GM10266 (cell line): ENCODE results near the gene ZCWPW2.

Source experiments
- DNase-seq: peaks from one replicate; pipeline ENCODE4 v3.0.0; 2012; ENCODE audit errors: extremely low spot score
- TF ChIP-seq, protein P1 (sequence below): IDR thresholded peaks from 2 replicates; pipeline ENCODE4 v1.5.1; 2012; ENCODE audit warnings: mild to moderate bottlenecking, low read depth; ENCODE audit not compliant: control insufficient read depth, insufficient read depth; ENCODE audit errors: missing control alignments

Gene ZCWPW2

GRCh38 chr3:28564211-28564610 lies 215.7 kb downstream of the ZCWPW2 start:
- TF ChIP-seq, protein P1, sequence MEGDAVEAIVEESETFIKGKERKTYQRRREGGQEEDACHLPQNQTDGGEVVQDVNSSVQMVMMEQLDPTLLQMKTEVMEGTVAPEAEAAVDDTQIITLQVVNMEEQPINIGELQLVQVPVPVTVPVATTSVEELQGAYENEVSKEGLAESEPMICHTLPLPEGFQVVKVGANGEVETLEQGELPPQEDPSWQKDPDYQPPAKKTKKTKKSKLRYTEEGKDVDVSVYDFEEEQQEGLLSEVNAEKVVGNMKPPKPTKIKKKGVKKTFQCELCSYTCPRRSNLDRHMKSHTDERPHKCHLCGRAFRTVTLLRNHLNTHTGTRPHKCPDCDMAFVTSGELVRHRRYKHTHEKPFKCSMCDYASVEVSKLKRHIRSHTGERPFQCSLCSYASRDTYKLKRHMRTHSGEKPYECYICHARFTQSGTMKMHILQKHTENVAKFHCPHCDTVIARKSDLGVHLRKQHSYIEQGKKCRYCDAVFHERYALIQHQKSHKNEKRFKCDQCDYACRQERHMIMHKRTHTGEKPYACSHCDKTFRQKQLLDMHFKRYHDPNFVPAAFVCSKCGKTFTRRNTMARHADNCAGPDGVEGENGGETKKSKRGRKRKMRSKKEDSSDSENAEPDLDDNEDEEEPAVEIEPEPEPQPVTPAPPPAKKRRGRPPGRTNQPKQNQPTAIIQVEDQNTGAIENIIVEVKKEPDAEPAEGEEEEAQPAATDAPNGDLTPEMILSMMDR, result no peak
- DNase-seq, result no peak

DNA sequence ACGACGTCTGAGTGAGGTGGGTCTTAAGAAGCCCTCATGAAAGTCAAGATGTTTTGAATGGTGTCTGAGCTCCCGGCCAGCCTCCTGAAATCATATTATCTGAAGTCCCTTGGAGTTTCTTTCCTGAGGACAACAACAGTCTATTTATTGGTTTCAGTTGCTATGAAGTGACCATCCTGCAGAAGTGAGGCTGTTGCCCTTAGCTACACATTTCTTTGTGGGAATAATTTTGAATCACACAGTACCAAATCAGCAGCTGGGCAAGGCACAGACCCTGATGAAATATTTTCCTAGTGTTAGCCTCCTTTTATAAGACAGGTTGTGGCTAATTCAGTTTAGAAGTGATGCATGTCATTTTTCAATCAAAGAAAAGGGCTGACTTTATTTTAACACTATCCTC lies 220.8 kb downstream of the ZCWPW2 start:
- TF ChIP-seq, protein P1, result no peak

GRCh38 chr3:28574036-28574435 lies 225.5 kb downstream of the ZCWPW2 start:
- TF ChIP-seq, protein P1, result no peak
- no peak for DNase-seq

More for the DNA sequence above, 220.8 kb downstream of the ZCWPW2 start:
- no peak for DNase-seq

GRCh38 chr3:28575100-28575745 lies 226.7 kb downstream of the ZCWPW2 start:
- TF ChIP-seq, protein P1, result no peak
- no peak for DNase-seq
